Body of pancreas (tissue), 4 donors: ENCODE results near the gene MBP.

Experiments used
- CTCF ChIP-seq, 7 experiments: fragments of 450-650 bp in 4 of 7; fragments of 200-600 bp in 3 of 7; sonication (generic) in 3 of 7; IDR thresholded peaks; one replicate each; pipeline ENCODE4 v1.5.1; 2016 to 2019; ENCODE audit warnings: antibody characterized with exemption in 7 of 7
- POLR2A ChIP-seq, 3 donors: fragments of 450-650 bp; IDR thresholded peaks; one replicate each; pipeline ENCODE4 v1.6.1; 2016; ENCODE audit warnings: antibody characterized with exemption in 3 of 3, mild to moderate bottlenecking in 2 of 3

GRCh38 chr18:77129150-77129551 is 3.4 kb downstream of the MBP start:
- TF ChIP-seq CTCF (IDR thresholded peaks at IDR 0.05) (no peak), POLR2A (IDR thresholded peaks at IDR 0.05) (peak in 1 of 3 donors; percentile 31)
